Measurements from ENCODE around the gene MYRF.

Gene MYRF

GRCh38 chr11:61814958-61815789 lies 62.7 kb downstream of the MYRF start:
- peak overlapping the region; percentile 70 to 74 for H3K9ac ChIP-seq (ENCODE audit: low read depth in 1 of 2, low read length in 2 of 2)
- peak overlapping the region; percentile 61 to 83 for H3K4me3 ChIP-seq (ENCODE audit: low read length in 2 of 2)
- peak overlapping the region; percentile 82 to 90 for H3K27ac ChIP-seq (ENCODE audit: low read depth in 2 of 2, low read length in 2 of 2)
- H3K36me3 ChIP-seq (ENCODE audit: control insufficient read depth in 2 of 2, insufficient read depth in 2 of 2, low read length in 2 of 2), result no peaks in the 10 kb centered on the region
- H3K9me3 ChIP-seq (ENCODE audit: control insufficient read depth in 2 of 2, low read length in 2 of 2), result no peaks in the 10 kb centered on the region
- peaks cover 9 to 12% of the 10 kb centered on the region in 2 donors for H3K27me3 ChIP-seq (ENCODE audit: control insufficient read depth in 2 of 2, insufficient read depth in 2 of 2, low read length in 2 of 2)
- peaks cover 13 to 15% of the 10 kb centered on the region in 2 donors for H3K4me1 ChIP-seq (ENCODE audit: control insufficient read depth in 2 of 2, insufficient read depth in 2 of 2, low read length in 2 of 2)

GRCh38 chr11:61815790-61816735 lies 63.6 kb downstream of the MYRF start:
- H3K36me3 ChIP-seq (ENCODE audit: control insufficient read depth in 2 of 2, insufficient read depth in 2 of 2, low read length in 2 of 2), result no peaks in the 10 kb centered on the region
- H3K27ac ChIP-seq (ENCODE audit: low read depth in 2 of 2, low read length in 2 of 2), result peak overlapping the region; percentile 82 to 90
- H3K4me3 ChIP-seq (ENCODE audit: low read length in 2 of 2), result peak overlapping the region; percentile 61 to 83
- H3K27me3 ChIP-seq (ENCODE audit: control insufficient read depth in 2 of 2, insufficient read depth in 2 of 2, low read length in 2 of 2), result peaks cover 9 to 12% of the 10 kb centered on the region in 2 donors
- peak overlapping the region; percentile 70 to 74 for H3K9ac ChIP-seq (ENCODE audit: low read depth in 1 of 2, low read length in 2 of 2)
- no peaks in the 10 kb centered on the region for H3K9me3 ChIP-seq (ENCODE audit: control insufficient read depth in 2 of 2, low read length in 2 of 2)
- H3K4me1 ChIP-seq (ENCODE audit: control insufficient read depth in 2 of 2, insufficient read depth in 2 of 2, low read length in 2 of 2), result peaks cover 13 to 15% of the 10 kb centered on the region in 2 donors

GRCh38 chr11:61816736-61817455 lies 64.5 kb downstream of the MYRF start, which contains the start of gene FADS1:
Gene FADS1 (minus strand): TSS chr11:61817003. CDS start chr11:61816929, 74 bp downstream.
- Histone ChIP-seq H3K9me3 (ENCODE audit: control insufficient read depth in 2 of 2, low read length in 2 of 2) (no peaks in the 10 kb centered on the region), H3K4me1 (ENCODE audit: control insufficient read depth in 2 of 2, insufficient read depth in 2 of 2, low read length in 2 of 2) (peaks cover 13 to 15% of the 10 kb centered on the region in 2 donors), H3K36me3 (ENCODE audit: control insufficient read depth in 2 of 2, insufficient read depth in 2 of 2, low read length in 2 of 2) (no peaks in the 10 kb centered on the region), H3K27me3 (ENCODE audit: control insufficient read depth in 2 of 2, insufficient read depth in 2 of 2, low read length in 2 of 2) (peaks cover 9 to 12% of the 10 kb centered on the region in 2 donors), H3K27ac (ENCODE audit: low read depth in 2 of 2, low read length in 2 of 2) (peak within 1 kb of the TSS; percentile 82 to 90), H3K9ac (ENCODE audit: low read depth in 1 of 2, low read length in 2 of 2) (peak within 1 kb of the TSS; percentile 70 to 74), H3K4me3 (ENCODE audit: low read length in 2 of 2) (peak within 1 kb of the TSS; percentile 61 to 83)

GRCh38 chr11:61817471-61818202 lies 65.2 kb downstream of the MYRF start:
- no peaks in the 10 kb centered on the region for H3K9me3 ChIP-seq (ENCODE audit: control insufficient read depth in 2 of 2, low read length in 2 of 2)
- peak overlapping the region in 1 of 2 donors; percentile 41 for H3K4me3 ChIP-seq (ENCODE audit: low read length in 2 of 2)
- H3K36me3 ChIP-seq (ENCODE audit: control insufficient read depth in 2 of 2, insufficient read depth in 2 of 2, low read length in 2 of 2), result no peaks in the 10 kb centered on the region
- peaks cover 13 to 15% of the 10 kb centered on the region in 2 donors for H3K4me1 ChIP-seq (ENCODE audit: control insufficient read depth in 2 of 2, insufficient read depth in 2 of 2, low read length in 2 of 2)
- no peak overlapping the region for H3K9ac ChIP-seq (ENCODE audit: low read depth in 1 of 2, low read length in 2 of 2)
- H3K27ac ChIP-seq (ENCODE audit: low read depth in 2 of 2, low read length in 2 of 2), result peak overlapping the region in 1 of 2 donors; percentile 16
- H3K27me3 ChIP-seq (ENCODE audit: control insufficient read depth in 2 of 2, insufficient read depth in 2 of 2, low read length in 2 of 2), result peaks cover 9 to 12% of the 10 kb centered on the region in 2 donors

DNA sequence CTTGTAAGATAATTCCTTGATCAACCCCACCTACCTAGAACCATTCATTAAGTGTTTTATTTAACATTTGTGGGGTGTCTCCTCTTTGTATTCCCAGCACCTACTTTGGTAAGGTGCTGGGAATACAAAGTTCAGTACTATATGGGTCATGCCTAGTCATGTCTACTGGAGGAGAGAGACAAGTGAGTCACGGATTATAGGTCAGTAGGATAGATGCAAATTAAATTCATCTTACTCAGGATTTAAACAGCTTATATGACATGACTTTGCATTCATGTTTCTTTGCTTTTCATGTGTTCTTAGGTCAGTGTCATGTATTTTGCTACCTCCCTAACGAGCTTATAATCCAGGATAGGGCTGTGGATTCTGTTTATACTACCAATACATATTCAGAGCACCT lies 67.7 kb downstream of the MYRF start:
- Histone ChIP-seq H3K36me3 (ENCODE audit: control insufficient read depth in 2 of 2, insufficient read depth in 2 of 2, low read length in 2 of 2) (no peaks in the 10 kb centered on the region), H3K9ac (ENCODE audit: low read depth in 1 of 2, low read length in 2 of 2) (no peak overlapping the region), H3K9me3 (ENCODE audit: control insufficient read depth in 2 of 2, low read length in 2 of 2) (no peaks in the 10 kb centered on the region), H3K27ac (ENCODE audit: low read depth in 2 of 2, low read length in 2 of 2) (no peak overlapping the region), H3K4me3 (ENCODE audit: low read length in 2 of 2) (no peak overlapping the region), H3K4me1 (ENCODE audit: control insufficient read depth in 2 of 2, insufficient read depth in 2 of 2, low read length in 2 of 2) (peaks cover 4 to 11% of the 10 kb centered on the region in 2 donors), H3K27me3 (ENCODE audit: control insufficient read depth in 2 of 2, insufficient read depth in 2 of 2, low read length in 2 of 2) (peaks cover 9 to 12% of the 10 kb centered on the region in 2 donors)

- Histone ChIP-seq H3K36me3 (ENCODE audit: control insufficient read depth in 2 of 2, insufficient read depth in 2 of 2, low read length in 2 of 2) (no peaks in the 10 kb centered on the region), H3K9ac (ENCODE audit: low read depth in 1 of 2, low read length in 2 of 2) (peak overlapping the region in 1 of 2 donors; percentile 61), H3K27ac (ENCODE audit: low read depth in 2 of 2, low read length in 2 of 2) (peak overlapping the region; percentile 70 to 72), H3K4me1 (ENCODE audit: control insufficient read depth in 2 of 2, insufficient read depth in 2 of 2, low read length in 2 of 2) (peaks cover 3 to 7% of the 10 kb centered on the region in 2 donors), H3K9me3 (ENCODE audit: control insufficient read depth in 2 of 2, low read length in 2 of 2) (no peaks in the 10 kb centered on the region), H3K27me3 (ENCODE audit: control insufficient read depth in 2 of 2, insufficient read depth in 2 of 2, low read length in 2 of 2) (peaks cover 4 to 27% of the 10 kb centered on the region in 2 donors), H3K4me3 (ENCODE audit: low read length in 2 of 2) (peak overlapping the region; percentile 48 to 62)
Observed at GRCh38 chr11:61826930-61827570, 74.6 kb downstream of the MYRF start.

DNA sequence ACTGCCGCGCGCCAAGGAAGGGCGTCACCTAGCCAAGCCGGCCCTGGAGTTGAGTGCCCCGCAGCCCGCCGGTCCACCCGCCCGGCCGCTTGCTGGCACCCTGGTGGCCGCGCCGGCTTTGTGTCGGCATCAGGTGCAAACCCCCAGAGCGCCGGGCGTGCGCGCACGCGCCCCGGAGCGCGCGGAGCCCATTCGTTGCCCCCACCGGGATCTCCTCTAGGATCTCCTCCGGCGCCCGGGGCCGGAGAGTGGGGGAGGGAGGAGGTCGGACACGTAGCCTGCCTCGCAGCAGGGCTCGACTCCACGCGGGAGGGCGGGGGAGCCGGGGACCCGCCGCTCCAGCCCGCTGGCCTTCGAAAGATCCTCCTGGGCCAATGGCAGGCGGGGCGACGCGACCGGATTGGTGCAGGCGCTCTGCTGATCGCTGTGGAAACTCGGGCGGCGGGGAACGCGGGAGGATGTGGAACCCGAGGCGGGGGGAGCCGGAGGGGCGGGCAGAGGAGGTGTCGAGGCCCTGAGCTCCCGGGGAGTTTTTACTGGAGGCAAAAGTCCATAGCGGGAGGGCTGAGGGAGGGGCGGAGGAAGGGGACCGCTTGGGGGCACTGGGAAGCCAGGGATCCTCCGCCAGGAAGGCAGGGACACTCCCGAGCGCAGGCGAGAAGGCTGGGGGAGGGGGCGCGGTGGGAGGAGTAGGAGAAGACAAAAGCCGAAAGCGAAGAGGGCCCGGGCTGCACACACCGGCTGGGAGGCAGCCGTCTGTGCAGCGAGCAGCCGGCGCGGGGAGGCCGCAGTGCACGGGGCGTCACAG lies 75.3 kb downstream of the MYRF start, which contains the start of gene FADS2:
Gene FADS2, plus strand, starts transcription at position 730 of the 808 bp plus-strand sequence. CDS start 91 bp downstream, outside the sequence.
- Histone ChIP-seq H3K27me3 (ENCODE audit: control insufficient read depth in 2 of 2, insufficient read depth in 2 of 2, low read length in 2 of 2) (peaks cover 4 to 27% of the 10 kb centered on the region in 2 donors), H3K4me1 (ENCODE audit: control insufficient read depth in 2 of 2, insufficient read depth in 2 of 2, low read length in 2 of 2) (peaks cover 3 to 7% of the 10 kb centered on the region in 2 donors), H3K27ac (ENCODE audit: low read depth in 2 of 2, low read length in 2 of 2) (peak within 1 kb of the TSS; percentile 70 to 72), H3K9ac (ENCODE audit: low read depth in 1 of 2, low read length in 2 of 2) (peak within 1 kb of the TSS; percentile 6 to 61), H3K9me3 (ENCODE audit: control insufficient read depth in 2 of 2, low read length in 2 of 2) (no peaks in the 10 kb centered on the region), H3K4me3 (ENCODE audit: low read length in 2 of 2) (peak within 1 kb of the TSS; percentile 62 to 64), H3K36me3 (ENCODE audit: control insufficient read depth in 2 of 2, insufficient read depth in 2 of 2, low read length in 2 of 2) (no peaks in the 10 kb centered on the region)

DNA sequence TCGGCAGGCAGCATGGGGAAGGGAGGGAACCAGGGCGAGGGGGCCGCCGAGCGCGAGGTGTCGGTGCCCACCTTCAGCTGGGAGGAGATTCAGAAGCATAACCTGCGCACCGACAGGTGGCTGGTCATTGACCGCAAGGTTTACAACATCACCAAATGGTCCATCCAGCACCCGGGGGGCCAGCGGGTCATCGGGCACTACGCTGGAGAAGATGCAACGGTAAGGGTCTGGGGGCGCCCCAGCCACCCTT lies 75.9 kb downstream of the MYRF start:
- Histone ChIP-seq H3K9ac (ENCODE audit: low read depth in 1 of 2, low read length in 2 of 2) (peak overlapping the region; percentile 6 to 60), H3K36me3 (ENCODE audit: control insufficient read depth in 2 of 2, insufficient read depth in 2 of 2, low read length in 2 of 2) (no peaks in the 10 kb centered on the region), H3K4me1 (ENCODE audit: control insufficient read depth in 2 of 2, insufficient read depth in 2 of 2, low read length in 2 of 2) (peaks cover 3 to 7% of the 10 kb centered on the region in 2 donors), H3K9me3 (ENCODE audit: control insufficient read depth in 2 of 2, low read length in 2 of 2) (no peaks in the 10 kb centered on the region), H3K27ac (ENCODE audit: low read depth in 2 of 2, low read length in 2 of 2) (peak overlapping the region; percentile 58 to 72), H3K27me3 (ENCODE audit: control insufficient read depth in 2 of 2, insufficient read depth in 2 of 2, low read length in 2 of 2) (peaks cover 4 to 27% of the 10 kb centered on the region in 2 donors), H3K4me3 (ENCODE audit: low read length in 2 of 2) (peak overlapping the region; percentile 62 to 64)

Data from mucosa of rectum (tissue), 2 donors.